HepG2 (cell line): Measurements from ENCODE around the gene RRAD. TPM values are rescaled to one million over a fixed set of nuclear protein-coding genes. Genes with fewer than 3 reads are reported as not detected.
A peak's percentile ranks its signal among the peaks of the same experiment; 100 is the strongest.

Experiments used
- ARHGAP35 ChIP-seq: sonication (generic); formaldehyde crosslinking; IDR thresholded peaks from 2 replicates; pipeline ENCODE4 v1.9.0; 2022; ENCODE audit warnings: mild to moderate bottlenecking, inconsistent platforms, moderate library complexity, missing genetic modification reagents, borderline replicate concordance
- FOXA3 ChIP-seq: IDR thresholded peaks from 2 replicates; pipeline ENCODE4 v1.6.1; 2016; ENCODE audit warnings: missing genetic modification reagents, missing compliant biosample characterization
- JUN ChIP-seq: sonication (generic); formaldehyde crosslinking; IDR thresholded peaks from 2 replicates; pipeline ENCODE4 v1.4.0; 2020; ENCODE audit warnings: mild to moderate bottlenecking, missing genetic modification reagents
- KMT2B ChIP-seq: IDR thresholded peaks from 2 replicates; pipeline ENCODE4 v1.6.1; 2016; ENCODE audit warnings: missing genetic modification reagents, missing compliant biosample characterization
- MED13 ChIP-seq: sonication (generic); formaldehyde crosslinking; IDR thresholded peaks from 2 replicates; pipeline ENCODE4 v1.5.0; 2020; ENCODE audit warnings: missing genetic modification reagents
- RARG ChIP-seq: sonication (generic); formaldehyde crosslinking; IDR thresholded peaks from 2 replicates; pipeline ENCODE4 v1.4.0; 2020; ENCODE audit warnings: low read depth, mild to moderate bottlenecking, missing genetic modification reagents
- RFX1 ChIP-seq: fragments of 450-650 bp; IDR thresholded peaks from 2 replicates; pipeline ENCODE4 v1.6.1; 2017
- SALL2 ChIP-seq: sonication (generic); formaldehyde crosslinking; IDR thresholded peaks from 2 replicates; pipeline ENCODE4 v1.8.1; 2023; ENCODE audit warnings: mild to moderate bottlenecking, missing genetic modification reagents, inconsistent platforms
- SMAD3 ChIP-seq: sonication (generic); formaldehyde crosslinking; IDR thresholded peaks from 2 replicates; pipeline ENCODE4 v1.4.0; 2020; ENCODE audit warnings: missing genetic modification reagents
- SOX6 ChIP-seq, 2 experiments: fragments of 450-650 bp in 1 of 2; sonication (generic) in 1 of 2; formaldehyde crosslinking in 1 of 2; IDR thresholded peaks; 2 replicates each; pipeline versions ENCODE4 v1.4.0 to v1.6.1; 2017 to 2020; ENCODE audit warnings: antibody characterized with exemption in 1 of 2, mild to moderate bottlenecking in 1 of 2, missing genetic modification reagents in 1 of 2
- SRY ChIP-seq: sonication (generic); formaldehyde crosslinking; IDR thresholded peaks from 2 replicates; pipeline ENCODE4 v1.8.0; 2022; ENCODE audit warnings: mild to moderate bottlenecking, missing genetic modification reagents
- TIGD3 ChIP-seq: sonication (generic); formaldehyde crosslinking; IDR thresholded peaks from 2 replicates; pipeline ENCODE4 v1.5.1; 2020; ENCODE audit warnings: mild to moderate bottlenecking, missing genetic modification reagents, borderline replicate concordance
- YEATS4 ChIP-seq: sonication (generic); formaldehyde crosslinking; IDR thresholded peaks from 2 replicates; pipeline ENCODE4 v1.4.0; 2020; ENCODE audit warnings: missing genetic modification reagents, borderline replicate concordance
- ZBTB20 ChIP-seq: sonication (generic); formaldehyde crosslinking; IDR thresholded peaks from 2 replicates; pipeline ENCODE4 v1.8.1; 2023; ENCODE audit warnings: missing genetic modification reagents, low read depth, mild to moderate bottlenecking, borderline replicate concordance
- ZBTB34 ChIP-seq: sonication (generic); formaldehyde crosslinking; IDR thresholded peaks from 2 replicates; pipeline ENCODE4 v1.8.0; 2022; ENCODE audit warnings: mild to moderate bottlenecking, missing genetic modification reagents
- ZNF136 ChIP-seq: sonication (generic); formaldehyde crosslinking; IDR thresholded peaks from 2 replicates; pipeline ENCODE4 v1.8.1; 2022; ENCODE audit warnings: low read depth, mild to moderate bottlenecking, moderate library complexity, missing genetic modification reagents
- ZNF224 ChIP-seq: sonication (generic); formaldehyde crosslinking; IDR thresholded peaks from 2 replicates; pipeline ENCODE4 v1.5.0; 2020; ENCODE audit warnings: mild to moderate bottlenecking, missing genetic modification reagents
- ZNF282 ChIP-seq: fragments of 450-650 bp; IDR thresholded peaks from 2 replicates; pipeline ENCODE4 v1.6.1; 2018; ENCODE audit not compliant: partially characterized antibody
- ZNF556 ChIP-seq: sonication (generic); formaldehyde crosslinking; IDR thresholded peaks from 2 replicates; pipeline ENCODE4 v1.4.0; 2020; ENCODE audit warnings: mild to moderate bottlenecking, missing genetic modification reagents, borderline replicate concordance
- ZNF558 ChIP-seq: sonication (generic); formaldehyde crosslinking; IDR thresholded peaks from 2 replicates; pipeline ENCODE4 v1.9.0; 2022; ENCODE audit warnings: mild to moderate bottlenecking, missing genetic modification reagents, borderline replicate concordance
- ZNF674 ChIP-seq: sonication (generic); formaldehyde crosslinking; IDR thresholded peaks from 2 replicates; pipeline ENCODE4 v1.5.0; 2020; ENCODE audit warnings: low read depth, mild to moderate bottlenecking, missing genetic modification reagents
- ZNF747 ChIP-seq: sonication (generic); formaldehyde crosslinking; IDR thresholded peaks from 2 replicates; pipeline ENCODE4 v1.8.1; 2023; ENCODE audit warnings: missing genetic modification reagents, mild to moderate bottlenecking, borderline replicate concordance
- polyA plus RNA-seq, 8 experiments: library from polyadenylated mRNA; depleted of rRNA in 3 of 8; stranded (reverse) in 7 of 8; unstranded in 1 of 8; fragments of >200 nt; fragmentation: Illumina TruSeq in 4 of 8; extraction: Trizol in 4 of 8; gene quantifications; 2 replicates each; pipeline versions ENCODE4 v1.2.1 to v1.2.3, GENCODE V29; 2011 to 2016; ENCODE audit warnings: low read depth in 4 of 8, missing spikeins in 1 of 8, mixed read lengths in 1 of 8; ENCODE audit not compliant: insufficient read depth in 1 of 8
- total RNA-seq, 5 experiments: library from RNA; depleted of rRNA; stranded (reverse); fragments of >200 nt; fragmentation: Illumina TruSeq; extraction: Trizol; gene quantifications; 2 replicates each; pipeline ENCODE4 v1.2.3, GENCODE V29; 2016; ENCODE audit warnings: low read depth in 1 of 5
- TF ChIP-seq, protein P1 (sequence below): sonication (generic); formaldehyde crosslinking; conservative IDR thresholded peaks from 2 replicates; pipeline ENCODE4 v1.8.1; 2023; ENCODE audit warnings: missing genetic modification reagents
- TF ChIP-seq, protein P2 (sequence below): sonication (generic); formaldehyde crosslinking; IDR thresholded peaks from 2 replicates; pipeline ENCODE4 v1.5.0; 2020; ENCODE audit warnings: missing genetic modification reagents

Gene RRAD
- total and polyA plus RNA-seq, 2 of the 13 experiments (the other 11 are each of a cell fraction or from before 2014, with no cell fraction given), result 0.80 to 1.1 TPM

- TF ChIP-seq ZNF558 (CRISPR knock-in tag), result peak; percentile 80; the same call in 1 of the 2 replicates
- TF ChIP-seq ZNF556, result peak; percentile 19; the same call in 1 of the 2 replicates
- no peak for TF ChIP-seq ZNF282
- no peak for TF ChIP-seq SMAD3 (CRISPR knock-in tag)
- TF ChIP-seq ZBTB34 (CRISPR knock-in tag), result peak; percentile 64; the same call in 1 of the 2 replicates
- TF ChIP-seq, protein P1, sequence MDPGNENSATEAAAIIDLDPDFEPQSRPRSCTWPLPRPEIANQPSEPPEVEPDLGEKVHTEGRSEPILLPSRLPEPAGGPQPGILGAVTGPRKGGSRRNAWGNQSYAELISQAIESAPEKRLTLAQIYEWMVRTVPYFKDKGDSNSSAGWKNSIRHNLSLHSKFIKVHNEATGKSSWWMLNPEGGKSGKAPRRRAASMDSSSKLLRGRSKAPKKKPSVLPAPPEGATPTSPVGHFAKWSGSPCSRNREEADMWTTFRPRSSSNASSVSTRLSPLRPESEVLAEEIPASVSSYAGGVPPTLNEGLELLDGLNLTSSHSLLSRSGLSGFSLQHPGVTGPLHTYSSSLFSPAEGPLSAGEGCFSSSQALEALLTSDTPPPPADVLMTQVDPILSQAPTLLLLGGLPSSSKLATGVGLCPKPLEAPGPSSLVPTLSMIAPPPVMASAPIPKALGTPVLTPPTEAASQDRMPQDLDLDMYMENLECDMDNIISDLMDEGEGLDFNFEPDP (CRISPR knock-in tag), result no peak
- TF ChIP-seq MED13 (CRISPR knock-in tag), result no peak; the same call in none of the 2 replicates
- peak; percentile 68; the same call in 1 of the 2 replicates for TF ChIP-seq ZBTB20
- TF ChIP-seq, protein P2, sequence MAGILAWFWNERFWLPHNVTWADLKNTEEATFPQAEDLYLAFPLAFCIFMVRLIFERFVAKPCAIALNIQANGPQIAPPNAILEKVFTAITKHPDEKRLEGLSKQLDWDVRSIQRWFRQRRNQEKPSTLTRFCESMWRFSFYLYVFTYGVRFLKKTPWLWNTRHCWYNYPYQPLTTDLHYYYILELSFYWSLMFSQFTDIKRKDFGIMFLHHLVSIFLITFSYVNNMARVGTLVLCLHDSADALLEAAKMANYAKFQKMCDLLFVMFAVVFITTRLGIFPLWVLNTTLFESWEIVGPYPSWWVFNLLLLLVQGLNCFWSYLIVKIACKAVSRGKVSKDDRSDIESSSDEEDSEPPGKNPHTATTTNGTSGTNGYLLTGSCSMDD (CRISPR knock-in tag), result 0 out of 2 replicates have a peak, but pooled peaks have one; percentile 10
- peak; percentile 38; the same call in 1 of the 2 replicates for TF ChIP-seq KMT2B
- no peak for TF ChIP-seq ZNF674 (CRISPR knock-in tag)
- TF ChIP-seq RARG (CRISPR knock-in tag), result no peak
- TF ChIP-seq ZNF136 (CRISPR knock-in tag), result peak; percentile 79; the same call in 1 of the 2 replicates
- peak; percentile 27; the same call in 1 of the 2 replicates for TF ChIP-seq FOXA3 (CRISPR knock-in tag)
- TF ChIP-seq YEATS4, result peak; percentile 78
- no peak for TF ChIP-seq ZNF224 (CRISPR knock-in tag)
- TF ChIP-seq JUN, result no peak
- no peak for TF ChIP-seq ARHGAP35
- peak; percentile 88; the same call in 1 of the 2 replicates for TF ChIP-seq SALL2 (CRISPR knock-in tag)
- no peak for TF ChIP-seq SOX6 (IDR thresholded peaks at IDR 0.05)
- 0 out of 2 replicates have a peak, but pooled peaks have one; percentile 21 for TF ChIP-seq SOX6 (CRISPR knock-in tag; IDR thresholded peaks at IDR 0.05)
- TF ChIP-seq ZNF747 (CRISPR knock-in tag), result peak; percentile 83; the same call in 1 of the 2 replicates
- TF ChIP-seq SRY (CRISPR knock-in tag), result no peak; the same call in 1 of the 2 replicates
- no peak for TF ChIP-seq TIGD3 (CRISPR knock-in tag)
- no peak for TF ChIP-seq RFX1
Measured at GRCh38 chr16:66935314-66936011, 10.1 kb upstream of the RRAD start, which contains the start of gene CES2 (continued).
